Left ventricle myocardium inferior (tissue), 1 donor: ENCODE results near the gene FBN1. TPM values are rescaled to one million over a fixed set of nuclear protein-coding genes. Genes with fewer than 3 reads are reported as not detected.

Source experiments
- DNase-seq: peaks from one replicate; pipeline ENCODE4 v3.0.0-alpha.2; 2020
- H3K27ac ChIP-seq: fragments of 200-600 bp; replicated peaks from 2 replicates; pipeline ENCODE4 v1.8.0; 2021
- H3K27me3 ChIP-seq: fragments of 200-600 bp; 2 replicates; pipeline ENCODE4 v1.8.0; 2021; ENCODE audit warnings: low read depth
- H3K36me3 ChIP-seq: fragments of 200-600 bp; 2 replicates; pipeline ENCODE4 v1.8.0; 2021
- H3K4me1 ChIP-seq: fragments of 200-600 bp; 2 replicates; pipeline ENCODE4 v1.8.0; 2021
- H3K4me3 ChIP-seq: fragments of 200-600 bp; 2 replicates; pipeline ENCODE4 v1.8.0; 2021; ENCODE audit warnings: mild to moderate bottlenecking, moderate library complexity
- H3K9me3 ChIP-seq: fragments of 200-600 bp; replicated peaks from 2 replicates; pipeline ENCODE4 v1.8.0; 2021
- intact Hi-C: fragments of 100-400 bp; cut with micrococcal nuclease; formaldehyde crosslinking; loops from one replicate; pipeline ENCODE4 v1.11.0; 2022
- total RNA-seq: library from RNA; stranded (reverse); fragmentation: NEBNext Ultra II Directional; extraction: Animal tissue kit (Norgen Biotek cat#: 25700); gene quantifications from one replicate; pipeline ENCODE4 v1.2.1, GENCODE V29; 2021
- TF ChIP-seq, protein P1 (sequence below): fragments of 200-600 bp; IDR thresholded peaks from 2 replicates; pipeline ENCODE4 v1.8.0; 2021; ENCODE audit warnings: antibody characterized with exemption, mild to moderate bottlenecking, borderline replicate concordance
- donor health status: DM: no; HTN: yes; CAD: no; lungs with severe emphysema.

The FBN1 gene
- total RNA-seq, 1 donor from 2014 or later: 45.5 TPM

DNA sequence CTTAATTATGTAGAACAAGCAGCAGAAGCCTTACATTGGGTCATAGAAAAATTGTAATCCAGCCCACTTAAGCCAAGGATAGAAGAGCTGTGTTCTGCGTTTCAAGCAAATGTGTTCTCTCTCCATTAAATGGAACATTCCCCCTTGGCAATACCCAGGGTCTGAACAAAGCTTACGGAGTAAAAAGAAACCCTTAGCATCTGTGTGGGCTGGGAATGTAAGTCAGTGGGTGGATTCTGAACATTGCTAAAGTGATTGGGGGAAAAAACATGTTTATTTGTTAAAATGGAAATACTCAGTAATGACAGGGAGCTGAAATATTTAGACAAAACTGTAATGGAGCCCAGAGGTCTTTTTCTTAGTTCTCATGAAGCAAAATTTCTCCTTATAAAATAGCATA, 166.9 kb downstream of the FBN1 start:
- Histone ChIP-seq H3K4me1 (no peaks in the 10 kb centered on the region), H3K27ac (no peak overlapping the region), H3K4me3 (no peak overlapping the region), H3K36me3 (peaks cover 34% of the 10 kb centered on the region), H3K27me3 (no peaks in the 10 kb centered on the region), H3K9me3 (no peaks in the 10 kb centered on the region)
- DNase-seq: no peak
- intact Hi-C loops: loop anchor here (10.0 kb wide), 1 partner anchor 124 kb away; no protein-coding TSS in a partner anchor
- TF ChIP-seq, protein P1, sequence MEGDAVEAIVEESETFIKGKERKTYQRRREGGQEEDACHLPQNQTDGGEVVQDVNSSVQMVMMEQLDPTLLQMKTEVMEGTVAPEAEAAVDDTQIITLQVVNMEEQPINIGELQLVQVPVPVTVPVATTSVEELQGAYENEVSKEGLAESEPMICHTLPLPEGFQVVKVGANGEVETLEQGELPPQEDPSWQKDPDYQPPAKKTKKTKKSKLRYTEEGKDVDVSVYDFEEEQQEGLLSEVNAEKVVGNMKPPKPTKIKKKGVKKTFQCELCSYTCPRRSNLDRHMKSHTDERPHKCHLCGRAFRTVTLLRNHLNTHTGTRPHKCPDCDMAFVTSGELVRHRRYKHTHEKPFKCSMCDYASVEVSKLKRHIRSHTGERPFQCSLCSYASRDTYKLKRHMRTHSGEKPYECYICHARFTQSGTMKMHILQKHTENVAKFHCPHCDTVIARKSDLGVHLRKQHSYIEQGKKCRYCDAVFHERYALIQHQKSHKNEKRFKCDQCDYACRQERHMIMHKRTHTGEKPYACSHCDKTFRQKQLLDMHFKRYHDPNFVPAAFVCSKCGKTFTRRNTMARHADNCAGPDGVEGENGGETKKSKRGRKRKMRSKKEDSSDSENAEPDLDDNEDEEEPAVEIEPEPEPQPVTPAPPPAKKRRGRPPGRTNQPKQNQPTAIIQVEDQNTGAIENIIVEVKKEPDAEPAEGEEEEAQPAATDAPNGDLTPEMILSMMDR: no peak

DNA sequence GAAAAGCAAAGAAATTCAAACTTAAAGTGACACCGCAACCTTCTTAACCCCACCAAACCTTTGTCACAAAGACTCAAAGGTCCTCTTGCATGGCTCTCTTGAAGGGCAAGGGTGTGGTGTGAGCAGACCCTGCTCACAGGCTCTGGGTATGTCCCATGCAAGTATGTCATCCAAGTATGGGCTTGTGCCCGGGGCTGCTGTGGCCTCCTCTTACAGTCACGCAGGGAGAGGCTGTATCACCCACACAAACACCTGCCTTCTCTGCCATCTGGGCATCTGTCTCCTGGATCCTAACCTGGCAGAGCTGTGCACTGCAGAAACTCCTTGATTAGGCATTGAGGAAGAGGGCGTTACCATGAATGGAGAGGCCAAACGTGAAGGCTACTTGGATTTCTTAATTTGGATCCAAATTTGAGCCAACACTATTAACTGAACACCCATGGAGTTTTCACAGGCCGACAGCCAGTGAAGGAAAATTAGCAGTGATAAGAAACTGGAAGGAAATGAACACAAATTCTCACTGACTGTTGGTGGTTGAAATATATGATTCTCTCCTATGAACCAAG, 167.6 kb downstream of the FBN1 start:
- intact Hi-C loops: loop anchor here (10.0 kb wide), 1 partner anchor 123 kb away; no protein-coding TSS in a partner anchor
- no peaks in the 10 kb centered on the region for H3K9me3 ChIP-seq
- no peaks in the 10 kb centered on the region for H3K27me3 ChIP-seq
- no peak overlapping the region for H3K4me3 ChIP-seq
- peaks cover 35% of the 10 kb centered on the region for H3K36me3 ChIP-seq
- TF ChIP-seq, protein P1: no peak
- no peak for DNase-seq
- H3K4me1 ChIP-seq: no peaks in the 10 kb centered on the region
- H3K27ac ChIP-seq: no peak overlapping the region

DNA sequence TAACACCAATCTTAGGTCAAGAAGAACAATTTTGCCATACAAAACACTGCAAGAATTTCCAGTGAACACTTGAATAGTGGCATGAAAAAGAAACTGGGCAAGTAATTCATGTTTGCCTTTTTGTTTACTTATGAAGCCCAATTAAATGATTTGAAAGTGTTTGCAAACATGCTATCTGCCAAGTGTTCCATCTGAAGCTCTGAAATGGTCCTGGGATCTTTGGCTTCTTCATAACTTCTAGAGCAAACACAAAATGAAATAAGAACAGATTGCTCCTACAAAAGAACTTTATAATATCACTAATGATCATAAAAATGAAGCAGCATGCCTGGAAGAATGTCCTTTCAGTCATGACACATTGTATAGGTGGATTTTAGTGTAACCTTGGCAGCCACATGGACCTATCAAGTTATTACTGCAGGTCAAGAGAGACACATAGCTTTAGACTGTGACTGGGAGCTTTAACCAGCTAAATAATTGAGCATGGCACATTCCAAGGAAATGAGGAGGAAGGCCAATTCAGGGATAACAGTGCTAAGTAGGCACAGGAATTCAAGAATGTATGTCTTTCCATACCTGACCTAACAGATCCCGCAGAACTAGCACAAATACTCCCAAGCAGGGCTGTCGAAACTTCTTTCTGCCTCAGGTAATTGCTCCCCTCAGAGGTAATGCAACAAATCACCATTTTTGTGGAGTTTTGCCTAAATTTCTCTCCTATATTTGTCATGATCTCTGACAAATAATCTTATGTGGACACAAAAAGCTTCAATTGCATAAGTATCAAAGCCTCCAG, 169.7 kb downstream of the FBN1 start:
- H3K9me3 ChIP-seq: no peaks in the 10 kb centered on the region
- peaks cover 46% of the 10 kb centered on the region for H3K36me3 ChIP-seq
- H3K4me3 ChIP-seq: no peak overlapping the region
- intact Hi-C loops: loop anchor here (10.0 kb wide), 1 partner anchor 121 kb away; no protein-coding TSS in a partner anchor
- TF ChIP-seq, protein P1: no peak
- H3K27ac ChIP-seq: no peak overlapping the region
- no peak for DNase-seq
- H3K27me3 ChIP-seq: no peaks in the 10 kb centered on the region
- peaks cover 6% of the 10 kb centered on the region for H3K4me1 ChIP-seq

DNA sequence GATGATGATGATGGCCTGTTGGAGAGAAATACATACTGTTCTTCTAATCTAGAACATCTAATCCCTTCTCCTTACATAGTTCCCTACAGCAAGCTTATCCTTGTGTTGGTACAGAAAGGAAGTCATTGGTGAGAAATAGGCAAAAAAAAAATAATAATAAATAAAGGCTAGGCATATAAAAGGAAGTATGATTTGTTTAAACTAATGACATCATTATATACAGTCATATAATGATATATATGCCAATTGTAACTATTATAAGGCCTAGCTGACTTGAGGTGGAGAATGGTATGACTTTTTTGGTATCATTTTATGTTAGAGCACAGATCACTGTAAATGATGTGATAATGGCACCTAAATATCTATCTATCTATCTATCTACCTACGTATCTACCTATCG, 171.8 kb downstream of the FBN1 start:
- intact Hi-C loops: loop anchor here (10.0 kb wide), 1 partner anchor 119 kb away; no protein-coding TSS in a partner anchor
- H3K9me3 ChIP-seq: no peaks in the 10 kb centered on the region
- H3K27me3 ChIP-seq: no peaks in the 10 kb centered on the region
- peaks cover 54% of the 10 kb centered on the region for H3K36me3 ChIP-seq
- no peak overlapping the region for H3K4me3 ChIP-seq
- no peak for DNase-seq
- H3K27ac ChIP-seq: no peak overlapping the region
- peaks cover 6% of the 10 kb centered on the region for H3K4me1 ChIP-seq
- TF ChIP-seq, protein P1: no peak

DNA sequence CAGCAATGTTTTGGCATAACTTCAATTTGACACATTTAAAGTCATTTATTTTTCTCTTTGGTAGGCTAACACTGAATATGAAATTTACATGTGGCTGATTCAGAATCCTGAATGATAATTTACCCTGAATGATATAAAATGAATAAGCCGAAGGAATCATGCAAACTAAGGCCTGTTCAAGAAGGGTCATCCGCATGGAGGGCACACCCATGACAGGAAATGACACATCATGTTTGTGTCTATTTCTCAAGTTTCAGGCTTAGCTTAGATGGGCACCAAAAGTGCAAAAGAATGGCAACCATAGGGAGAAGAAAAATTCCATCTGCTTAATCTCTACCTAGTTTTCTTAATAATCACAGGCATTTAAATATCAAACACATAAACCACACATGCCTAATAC, 172.8 kb downstream of the FBN1 start:
- TF ChIP-seq, protein P1: no peak
- no peak overlapping the region for H3K27ac ChIP-seq
- no peaks in the 10 kb centered on the region for H3K27me3 ChIP-seq
- DNase-seq: no peak
- peaks cover 62% of the 10 kb centered on the region for H3K36me3 ChIP-seq
- peaks cover 6% of the 10 kb centered on the region for H3K4me1 ChIP-seq
- intact Hi-C loops: loop anchor here (10.0 kb wide), 1 partner anchor 118 kb away; no protein-coding TSS in a partner anchor
- no peaks in the 10 kb centered on the region for H3K9me3 ChIP-seq
- no peak overlapping the region for H3K4me3 ChIP-seq
